ENCODE data around the gene MYOM3. TPM values are rescaled to one million over a fixed set of nuclear protein-coding genes. Genes with fewer than 3 reads are reported as not detected.

The MYOM3 gene
- total RNA-seq, 1 experiment from 2014 or later, result 7.9 TPM

DNA sequence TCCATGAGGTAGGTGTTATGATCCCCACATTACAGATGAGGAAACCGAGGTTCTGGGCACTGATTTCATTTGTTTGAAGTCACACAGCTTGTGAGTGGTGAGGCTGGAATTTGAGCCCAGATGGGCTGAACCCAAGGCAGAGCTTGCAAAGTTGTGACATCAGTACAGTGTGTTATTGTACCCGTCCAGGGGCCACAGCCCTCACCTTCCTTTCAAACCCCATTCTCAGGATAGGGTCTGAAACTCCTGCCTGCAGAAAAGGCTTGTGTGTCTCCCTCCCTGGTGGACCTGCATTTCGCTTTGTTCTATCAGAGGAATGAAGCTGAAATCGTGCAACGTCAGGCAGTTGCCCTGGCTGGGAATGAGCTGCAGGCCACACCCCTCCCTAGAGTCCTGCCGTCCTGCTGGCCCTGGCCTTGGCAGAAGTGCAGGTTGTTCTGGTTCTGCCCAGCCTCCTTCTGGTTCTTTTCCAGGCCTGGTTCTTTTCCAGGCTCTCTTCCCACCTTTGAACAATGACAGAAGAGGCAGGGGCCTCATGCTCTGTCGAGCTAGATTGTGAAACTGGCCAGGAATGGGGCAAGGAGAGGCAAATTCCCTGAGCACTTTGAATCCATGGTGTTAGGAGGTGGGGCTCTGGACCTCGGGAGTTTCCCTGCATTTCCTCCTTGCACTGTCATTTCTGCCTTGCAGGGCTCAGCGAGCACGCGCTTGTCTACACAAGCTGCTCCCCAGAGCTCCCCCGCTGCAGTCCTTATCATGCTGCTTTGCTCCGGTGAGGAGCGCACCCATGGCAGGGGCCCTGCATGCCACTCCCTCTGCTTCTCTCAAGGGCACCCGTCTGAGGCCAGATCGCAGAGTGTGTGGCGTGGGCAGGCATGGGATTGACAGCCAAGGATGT is 8.2 kb upstream of the MYOM3 start:
- Histone ChIP-seq H3K4me3 (replicated peaks in 1 of 2; ENCODE audit: low read depth in 1 of 2, low read length in 2 of 2) (no peak overlapping the region), H3K9me3 (ENCODE audit: control insufficient read depth in 1 of 2, insufficient read depth in 1 of 2, low read depth in 1 of 2, low read length in 2 of 2) (no peaks in the 10 kb centered on the region), H2AFZ (ENCODE audit: low read depth, low read length, poor library complexity, severe bottlenecking) (no peak overlapping the region), H4K20me1 (ENCODE audit: insufficient read depth) (no peaks in the 10 kb centered on the region), H3K36me3 (ENCODE audit: control insufficient read depth in 1 of 2, insufficient read depth in 2 of 2, low read length in 2 of 2) (no peaks in the 10 kb centered on the region), H3K4me1 (ENCODE audit: control insufficient read depth in 1 of 2, insufficient read depth in 2 of 2, low read length in 2 of 2) (peaks cover 5 to 18% of the 10 kb centered on the region in 2 experiments), H3K27me3 (ENCODE audit: insufficient read depth, low read length) (no peaks in the 10 kb centered on the region), H3K9me2 (ENCODE audit: insufficient read depth) (no peaks in the 10 kb centered on the region), H3K9ac (ENCODE audit: low read length) (no peak overlapping the region), H3K27ac (ENCODE audit: low read depth, low read length) (no peak overlapping the region), H3K4me2 (ENCODE audit: low read length) (no peak overlapping the region), H3K79me2 (ENCODE audit: insufficient read depth, low read length) (no peaks in the 10 kb centered on the region)
- intact Hi-C loops (cut with micrococcal nuclease), result no loop called here
- ATAC-seq, result no peak
- no TSS peak for BruUV-seq (replicated peaks)
- ChIA-PET POLR2A (no interaction called here), RAD21 (ENCODE audit: low non-redundant PET in 1 of 2, low total read pairs in 2 of 2, uncharacterized antibody in 2 of 2, unreplicated experiment in 2 of 2) (no interaction called here), CTCF (no interaction called here)
- TF ChIP-seq RAD21 (IDR thresholded peaks at IDR 0.05; ENCODE audit: low read depth), result no peak
- no peak for TF ChIP-seq POLR2AphosphoS5 (IDR thresholded peaks at IDR 0.05; ENCODE audit: low read depth, low read length)
- TF ChIP-seq, protein P1, sequence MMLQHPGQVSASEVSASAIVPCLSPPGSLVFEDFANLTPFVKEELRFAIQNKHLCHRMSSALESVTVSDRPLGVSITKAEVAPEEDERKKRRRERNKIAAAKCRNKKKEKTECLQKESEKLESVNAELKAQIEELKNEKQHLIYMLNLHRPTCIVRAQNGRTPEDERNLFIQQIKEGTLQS (IDR thresholded peaks at IDR 0.05), result no peak
- TF ChIP-seq, protein P2, sequence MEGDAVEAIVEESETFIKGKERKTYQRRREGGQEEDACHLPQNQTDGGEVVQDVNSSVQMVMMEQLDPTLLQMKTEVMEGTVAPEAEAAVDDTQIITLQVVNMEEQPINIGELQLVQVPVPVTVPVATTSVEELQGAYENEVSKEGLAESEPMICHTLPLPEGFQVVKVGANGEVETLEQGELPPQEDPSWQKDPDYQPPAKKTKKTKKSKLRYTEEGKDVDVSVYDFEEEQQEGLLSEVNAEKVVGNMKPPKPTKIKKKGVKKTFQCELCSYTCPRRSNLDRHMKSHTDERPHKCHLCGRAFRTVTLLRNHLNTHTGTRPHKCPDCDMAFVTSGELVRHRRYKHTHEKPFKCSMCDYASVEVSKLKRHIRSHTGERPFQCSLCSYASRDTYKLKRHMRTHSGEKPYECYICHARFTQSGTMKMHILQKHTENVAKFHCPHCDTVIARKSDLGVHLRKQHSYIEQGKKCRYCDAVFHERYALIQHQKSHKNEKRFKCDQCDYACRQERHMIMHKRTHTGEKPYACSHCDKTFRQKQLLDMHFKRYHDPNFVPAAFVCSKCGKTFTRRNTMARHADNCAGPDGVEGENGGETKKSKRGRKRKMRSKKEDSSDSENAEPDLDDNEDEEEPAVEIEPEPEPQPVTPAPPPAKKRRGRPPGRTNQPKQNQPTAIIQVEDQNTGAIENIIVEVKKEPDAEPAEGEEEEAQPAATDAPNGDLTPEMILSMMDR (IDR thresholded peaks at IDR 0.05 in 2 of 3, conservative IDR thresholded peaks at IDR 0.05 in 1 of 3; ENCODE audit: borderline replicate concordance in 1 of 3, insufficient read depth in 1 of 3, low read depth in 2 of 3, low read length in 2 of 3), result no peak
- no peak for DNase-seq (ENCODE audit: low read depth, low spot score)

DNA sequence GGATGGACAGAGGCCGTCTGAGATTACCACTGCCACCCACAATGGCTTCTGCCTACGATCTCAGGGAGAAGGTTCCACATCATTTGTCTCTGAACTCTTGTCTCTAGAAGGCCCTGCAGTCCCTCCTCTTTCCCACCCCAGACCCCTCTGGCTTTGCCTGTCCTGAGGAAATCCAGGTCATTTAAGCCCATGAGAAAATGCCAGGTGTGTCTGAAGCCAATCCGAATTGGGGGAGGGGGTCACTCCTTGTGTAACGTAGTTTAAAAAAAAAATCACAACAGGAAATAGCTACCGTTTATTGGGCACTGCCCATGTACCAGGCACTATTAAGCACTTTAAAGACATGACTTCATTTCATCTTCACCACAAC is 7.5 kb upstream of the MYOM3 start:
- Histone ChIP-seq H3K36me3 (ENCODE audit: control insufficient read depth in 1 of 2, insufficient read depth in 2 of 2, low read length in 2 of 2) (no peaks in the 10 kb centered on the region), H3K9ac (ENCODE audit: low read length) (no peak overlapping the region), H3K4me2 (ENCODE audit: low read length) (no peak overlapping the region), H3K9me2 (ENCODE audit: insufficient read depth) (no peaks in the 10 kb centered on the region), H3K9me3 (ENCODE audit: control insufficient read depth in 1 of 2, insufficient read depth in 1 of 2, low read depth in 1 of 2, low read length in 2 of 2) (no peaks in the 10 kb centered on the region), H3K27me3 (ENCODE audit: insufficient read depth, low read length) (no peaks in the 10 kb centered on the region), H4K20me1 (ENCODE audit: insufficient read depth) (no peaks in the 10 kb centered on the region), H3K4me3 (replicated peaks in 1 of 2; ENCODE audit: low read depth in 1 of 2, low read length in 2 of 2) (no peak overlapping the region), H3K27ac (ENCODE audit: low read depth, low read length) (no peak overlapping the region), H3K4me1 (ENCODE audit: control insufficient read depth in 1 of 2, insufficient read depth in 2 of 2, low read length in 2 of 2) (peaks cover 5 to 18% of the 10 kb centered on the region in 2 experiments), H2AFZ (ENCODE audit: low read depth, low read length, poor library complexity, severe bottlenecking) (no peak overlapping the region), H3K79me2 (ENCODE audit: insufficient read depth, low read length) (no peaks in the 10 kb centered on the region)
- no peak for ATAC-seq
- ChIA-PET POLR2A (no interaction called here), CTCF (no interaction called here), RAD21 (ENCODE audit: low non-redundant PET in 1 of 2, low total read pairs in 2 of 2, uncharacterized antibody in 2 of 2, unreplicated experiment in 2 of 2) (no interaction called here)
- intact Hi-C loops (cut with micrococcal nuclease), result no loop called here
- DNase-seq (ENCODE audit: low read depth, low spot score), result no peak
- BruUV-seq (replicated peaks), result no TSS peak
- TF ChIP-seq ZFX (IDR thresholded peaks at IDR 0.05) (no peak), EGR1 (IDR thresholded peaks at IDR 0.05; ENCODE audit: low read depth) (no peak), CEBPB (IDR thresholded peaks at IDR 0.05; ENCODE audit: low read depth) (no peak), EZH2 (IDR thresholded peaks at IDR 0.05) (no peak), POLR2AphosphoS5 (IDR thresholded peaks at IDR 0.05; ENCODE audit: low read depth, low read length) (no peak), RAD21 (IDR thresholded peaks at IDR 0.05; ENCODE audit: low read depth) (no peak), EZH2phosphoT487 (IDR thresholded peaks at IDR 0.05; ENCODE audit: borderline replicate concordance) (no peak)
- TF ChIP-seq, protein P2 (IDR thresholded peaks at IDR 0.05 in 2 of 3, conservative IDR thresholded peaks at IDR 0.05 in 1 of 3; ENCODE audit: borderline replicate concordance in 1 of 3, insufficient read depth in 1 of 3, low read depth in 2 of 3, low read length in 2 of 3), result no peak
- TF ChIP-seq, protein P3, sequence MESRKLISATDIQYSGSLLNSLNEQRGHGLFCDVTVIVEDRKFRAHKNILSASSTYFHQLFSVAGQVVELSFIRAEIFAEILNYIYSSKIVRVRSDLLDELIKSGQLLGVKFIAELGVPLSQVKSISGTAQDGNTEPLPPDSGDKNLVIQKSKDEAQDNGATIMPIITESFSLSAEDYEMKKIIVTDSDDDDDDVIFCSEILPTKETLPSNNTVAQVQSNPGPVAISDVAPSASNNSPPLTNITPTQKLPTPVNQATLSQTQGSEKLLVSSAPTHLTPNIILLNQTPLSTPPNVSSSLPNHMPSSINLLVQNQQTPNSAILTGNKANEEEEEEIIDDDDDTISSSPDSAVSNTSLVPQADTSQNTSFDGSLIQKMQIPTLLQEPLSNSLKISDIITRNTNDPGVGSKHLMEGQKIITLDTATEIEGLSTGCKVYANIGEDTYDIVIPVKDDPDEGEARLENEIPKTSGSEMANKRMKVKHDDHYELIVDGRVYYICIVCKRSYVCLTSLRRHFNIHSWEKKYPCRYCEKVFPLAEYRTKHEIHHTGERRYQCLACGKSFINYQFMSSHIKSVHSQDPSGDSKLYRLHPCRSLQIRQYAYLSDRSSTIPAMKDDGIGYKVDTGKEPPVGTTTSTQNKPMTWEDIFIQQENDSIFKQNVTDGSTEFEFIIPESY (IDR thresholded peaks at IDR 0.05; ENCODE audit: extremely low read depth, insufficient replicate concordance, low read length), result no peak
- TF ChIP-seq, protein P1 (IDR thresholded peaks at IDR 0.05), result no peak
